Measurements from ENCODE around the gene PRDM16.
"Not testable (repeated sequence)": the region's sequence is repeated elsewhere in the genome, so short reads cannot be mapped to it uniquely, and the experiment has no call there.

The PRDM16 gene

GRCh38 chr1:3084726-3085125 lies 15.7 kb downstream of the PRDM16 start:
- no peak for DNase-seq

GRCh38 chr1:3085721-3086120 lies 16.7 kb downstream of the PRDM16 start:
- no peak for DNase-seq

- no peak for DNase-seq
These were observed 17.4 kb downstream of the PRDM16 start for GRCh38 chr1:3086272-3086974.

DNA sequence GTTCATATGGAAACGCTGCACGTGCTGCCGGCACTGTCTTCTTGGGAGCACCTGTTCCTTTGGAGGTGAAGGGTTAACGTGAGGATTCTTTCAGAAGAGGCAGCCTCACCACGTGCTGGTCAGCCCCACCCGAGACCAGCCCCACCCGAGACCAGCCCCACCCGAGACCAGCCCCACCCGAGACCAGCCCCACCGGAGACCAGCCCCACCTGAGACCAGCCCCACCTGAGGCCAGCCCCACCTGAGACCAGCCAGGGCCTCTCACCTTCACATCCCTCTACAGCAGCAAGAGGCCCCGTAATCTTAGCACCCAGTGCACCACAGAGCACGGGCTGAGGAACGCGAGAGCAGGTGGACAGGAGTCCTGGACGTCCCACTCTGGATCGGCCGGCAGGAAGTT lies 18.0 kb downstream of the PRDM16 start:
- no peak for DNase-seq

DNA sequence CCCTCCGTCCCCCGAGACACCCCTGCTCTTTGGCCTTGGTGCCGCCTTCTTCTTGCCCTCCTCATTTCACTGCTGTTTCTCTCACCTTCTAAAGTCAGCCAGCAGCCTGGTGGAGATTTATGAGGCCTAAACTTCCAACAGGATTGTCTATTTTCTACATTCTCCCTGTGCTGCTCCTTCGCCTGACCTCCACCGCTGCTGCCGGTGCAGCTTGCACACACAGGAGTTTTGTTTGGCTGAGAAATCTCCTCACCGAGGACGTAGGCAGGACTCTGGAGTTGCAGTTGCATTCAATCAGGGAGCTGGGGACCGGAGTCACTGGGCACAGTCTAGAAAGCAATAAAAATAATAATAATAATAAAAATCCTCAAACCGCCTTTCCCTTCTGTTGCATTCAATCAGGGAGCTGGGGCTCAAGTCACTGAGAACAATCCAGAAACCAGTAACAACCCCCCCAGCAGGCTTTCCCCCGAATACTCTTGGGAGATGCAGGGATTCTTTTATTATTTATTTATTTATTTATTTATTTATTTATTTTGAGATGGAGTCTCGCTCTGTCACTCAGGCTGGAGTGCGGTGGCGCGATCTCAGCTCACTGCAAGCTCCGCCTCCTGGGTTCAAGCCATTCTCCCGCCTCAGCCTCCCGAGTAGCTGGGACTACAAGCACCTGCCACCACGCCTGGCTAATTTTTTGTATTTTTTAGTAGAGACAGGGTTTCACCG lies 19.1 kb downstream of the PRDM16 start:
- not testable (repeated sequence) for DNase-seq

DNA sequence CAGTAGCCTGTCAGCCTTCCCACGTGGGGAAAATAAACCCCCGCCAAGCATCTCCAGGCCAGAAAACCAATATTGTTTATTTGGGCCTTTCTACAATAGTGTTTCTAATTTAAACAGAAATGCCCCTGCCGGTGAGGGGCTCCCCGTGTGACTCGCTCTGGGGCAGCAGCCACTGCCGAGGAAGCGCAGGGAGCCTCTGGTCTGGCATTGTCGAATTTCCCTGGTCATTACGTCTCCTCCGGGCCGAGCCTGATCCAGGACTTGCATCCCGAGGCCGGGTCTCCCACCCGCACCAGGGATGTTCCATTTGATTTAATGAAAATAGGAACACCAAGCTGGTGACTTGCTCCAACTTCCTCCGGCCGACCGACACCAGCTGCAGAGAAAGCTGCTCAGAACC lies 20.5 kb downstream of the PRDM16 start:
- no peak for DNase-seq

DNA sequence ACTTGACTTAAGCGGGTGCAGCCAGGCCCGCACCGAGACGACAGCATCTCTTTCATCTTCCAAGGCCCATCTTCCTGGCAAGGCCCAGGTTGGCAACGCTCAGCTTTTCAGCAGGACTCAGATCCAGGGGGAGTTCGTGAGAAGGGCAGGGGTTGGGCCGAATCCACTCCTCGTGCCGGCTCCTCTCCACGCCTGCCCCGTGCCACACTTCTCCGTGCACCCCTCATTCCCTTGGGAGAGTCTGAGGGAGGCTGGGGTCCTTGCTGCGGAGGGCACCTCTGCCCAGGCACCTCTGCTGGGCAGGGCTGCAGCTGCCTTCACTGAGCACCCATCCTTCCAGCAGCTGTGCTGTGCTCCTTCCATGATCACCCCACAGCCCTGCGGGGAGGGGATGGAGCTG lies 22.3 kb downstream of the PRDM16 start:
- DNase-seq: no peak

DNA sequence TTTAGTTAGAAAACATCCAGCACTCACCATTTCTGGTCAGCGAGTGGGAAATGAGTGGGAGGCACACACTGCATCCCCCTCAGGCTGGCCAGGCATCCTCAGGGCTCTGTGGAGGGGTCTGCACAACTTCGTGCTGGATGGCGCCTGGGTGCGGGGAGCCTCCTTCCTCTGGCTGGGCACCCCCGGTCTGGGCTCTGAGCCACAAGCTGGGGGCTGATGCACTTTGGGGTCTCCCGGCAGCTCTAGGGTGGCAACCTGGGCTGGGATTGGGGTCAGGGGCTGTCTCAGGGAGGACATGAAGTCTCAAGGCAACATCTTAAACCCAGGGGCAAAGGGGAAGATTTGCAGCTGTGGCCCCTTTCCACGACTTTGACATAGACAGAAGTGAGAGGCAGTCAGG lies 23.5 kb downstream of the PRDM16 start:
- DNase-seq: no peak

GRCh38 chr1:3093898-3094626 lies 25.1 kb downstream of the PRDM16 start:
- DNase-seq: no peak

GRCh38 chr1:3094863-3095780 lies 26.1 kb downstream of the PRDM16 start:
- DNase-seq: no peak

- DNase-seq: no peak
These were observed 27.3 kb downstream of the PRDM16 start for GRCh38 chr1:3096345-3096744.

DNA sequence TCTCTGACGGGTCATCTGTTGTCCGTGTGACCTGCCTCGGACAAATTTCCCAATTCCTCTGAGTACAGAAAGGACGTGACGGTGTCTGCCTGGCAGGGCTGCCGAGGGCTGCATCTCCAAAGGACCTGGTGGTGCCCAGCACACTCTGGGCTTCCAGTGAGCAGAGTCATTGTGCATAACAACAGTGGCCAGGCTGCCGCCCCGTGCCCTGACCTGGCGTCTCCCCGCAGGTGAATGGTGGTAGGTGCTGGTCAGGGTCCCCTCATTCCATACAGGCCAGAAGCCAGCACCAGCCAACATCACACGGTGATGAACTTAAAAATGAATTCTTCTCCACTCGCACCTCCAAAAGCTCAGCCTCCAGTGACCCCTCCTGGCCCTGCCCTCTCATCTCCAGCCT lies 28.2 kb downstream of the PRDM16 start:
- no peak for DNase-seq

DNA sequence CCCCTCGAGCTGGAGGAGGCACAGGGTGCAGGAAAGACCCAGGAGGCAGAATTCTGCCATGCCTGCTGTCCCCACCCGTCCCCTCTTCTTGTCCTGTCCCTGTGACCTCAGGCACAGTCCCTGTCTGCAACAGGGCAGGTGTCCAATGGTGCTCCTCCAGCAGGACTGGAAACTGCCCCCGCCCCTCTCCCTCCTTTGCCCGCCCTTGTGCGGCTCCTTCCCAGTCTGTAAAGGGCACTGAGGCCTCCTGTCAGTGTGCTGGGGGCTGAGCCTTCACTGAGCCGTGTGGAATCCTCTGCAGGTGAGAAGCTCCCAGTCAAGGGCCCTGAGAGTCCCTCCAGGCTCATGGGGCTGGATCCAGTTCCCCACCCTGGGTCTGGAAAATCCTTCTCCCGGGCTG lies 28.9 kb downstream of the PRDM16 start:
- no peak for DNase-seq

- DNase-seq: no peak
These were observed 30.9 kb downstream of the PRDM16 start for GRCh38 chr1:3099861-3100260.

GRCh38 chr1:3101124-3101939 lies 32.3 kb downstream of the PRDM16 start:
- no peak for DNase-seq

DNA sequence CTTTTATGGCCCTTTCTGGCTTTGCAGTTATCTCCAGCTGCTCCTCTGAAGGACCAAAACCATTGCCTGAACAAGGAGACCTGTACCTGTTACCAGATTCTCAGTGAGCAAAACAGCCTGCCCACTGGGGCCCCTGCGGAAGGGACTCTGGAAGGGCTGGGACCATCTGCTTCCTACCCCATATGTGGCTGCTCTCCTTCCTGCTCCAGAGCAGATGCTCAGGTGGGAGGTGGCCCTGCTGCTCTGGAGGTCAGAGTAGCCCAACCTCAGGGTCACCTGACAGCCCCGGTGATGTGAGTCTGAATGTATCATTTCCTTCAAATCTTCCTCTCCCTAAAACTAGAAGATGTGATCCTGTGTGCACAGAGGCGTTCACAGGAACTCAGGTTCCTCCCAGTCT lies 33.6 kb downstream of the PRDM16 start:
- no peak for DNase-seq

- DNase-seq: no peak
These were observed 35.1 kb downstream of the PRDM16 start for GRCh38 chr1:3103967-3104677.

DNA sequence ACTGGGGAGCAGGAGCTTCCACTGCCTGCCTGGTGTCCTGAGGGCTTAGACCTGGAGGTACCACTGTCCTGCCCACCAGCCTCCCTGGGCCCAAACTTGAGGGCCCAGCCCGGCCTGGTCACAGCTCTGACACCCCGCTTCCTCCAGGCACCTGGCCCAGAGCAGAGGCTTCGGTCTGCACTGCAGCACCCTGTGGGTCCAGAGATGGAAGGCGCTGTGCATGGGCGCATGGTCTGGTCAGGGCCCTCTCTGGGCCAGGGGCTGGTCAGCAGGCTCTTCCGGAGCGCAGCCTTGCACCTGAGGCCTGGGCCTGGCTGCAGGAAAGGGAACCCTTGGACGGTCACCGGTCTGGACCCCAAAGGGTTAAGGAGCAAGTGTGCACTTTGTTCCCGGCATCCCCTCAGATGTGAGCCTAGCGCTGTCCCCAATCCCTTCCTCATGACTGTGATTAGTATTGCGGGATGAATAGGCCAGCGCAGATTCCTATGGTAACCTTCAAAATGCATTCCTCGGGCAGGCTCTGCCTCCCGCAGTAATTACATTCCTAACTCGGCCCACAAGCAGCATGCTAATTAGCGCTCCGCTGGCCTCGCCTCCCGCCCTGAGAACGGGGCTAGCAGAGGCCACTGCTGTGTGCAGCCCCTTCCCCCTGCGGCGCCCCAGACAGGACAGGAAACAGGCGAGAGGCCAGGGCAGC lies 36.3 kb downstream of the PRDM16 start:
- DNase-seq: no peak

DNA sequence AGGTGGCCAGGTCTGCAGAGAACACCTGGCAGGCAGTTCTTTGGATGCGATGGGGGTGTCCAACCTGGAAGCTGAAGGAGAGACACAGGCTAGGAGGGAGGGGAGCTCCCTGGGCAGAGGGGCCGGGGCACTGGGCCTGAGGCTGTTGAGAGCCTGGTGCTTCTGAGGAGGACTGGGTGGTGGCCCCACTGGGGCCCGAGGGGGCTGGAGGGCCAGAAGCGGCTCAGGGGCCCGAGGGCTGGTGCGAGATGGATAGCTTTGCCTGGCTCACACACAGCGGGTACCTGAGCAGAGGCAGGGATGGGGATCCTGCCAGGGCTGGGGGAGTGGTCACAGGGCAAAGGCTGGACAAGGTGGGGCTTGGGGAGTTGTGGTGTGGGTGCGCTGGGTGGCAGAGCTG lies 37.2 kb downstream of the PRDM16 start:
- no peak for DNase-seq

GRCh38 chr1:3107201-3107600 lies 38.2 kb downstream of the PRDM16 start:
- no peak for DNase-seq

DNA sequence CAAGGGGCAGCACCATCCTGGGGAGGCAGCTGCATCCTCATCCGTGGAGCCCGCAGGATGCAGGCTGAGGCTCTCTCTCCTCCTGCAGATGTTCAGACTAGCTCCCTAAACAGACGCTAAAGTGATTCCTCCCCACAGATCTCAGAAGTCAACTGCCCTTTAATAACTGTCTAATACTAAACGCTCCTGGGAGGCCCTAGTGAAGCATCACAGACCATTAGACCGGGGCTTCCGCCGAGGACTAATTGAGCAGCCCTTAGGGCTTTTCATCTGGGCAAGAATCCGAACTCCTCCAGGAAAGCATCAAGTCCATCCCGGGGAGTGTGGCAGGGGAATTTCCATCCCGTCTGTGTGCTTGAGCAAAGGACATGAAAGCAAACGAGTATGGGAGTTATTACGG lies 40.4 kb downstream of the PRDM16 start:
- DNase-seq: no peak
